HG03457 (cell line): ENCODE results near the gene PEX12.
"Not testable (repeated sequence)": the region's sequence is repeated elsewhere in the genome, so short reads cannot be mapped to it uniquely, and the experiment has no call there.

Experiments used
- ATAC-seq: cut with Tn5 transposase; IDR thresholded peaks from one replicate; pipeline ENCODE4 v1.9.1; 2021; ENCODE audit warnings: moderate number of reproducible peaks; ENCODE audit not compliant: unreplicated experiment

Gene PEX12

DNA sequence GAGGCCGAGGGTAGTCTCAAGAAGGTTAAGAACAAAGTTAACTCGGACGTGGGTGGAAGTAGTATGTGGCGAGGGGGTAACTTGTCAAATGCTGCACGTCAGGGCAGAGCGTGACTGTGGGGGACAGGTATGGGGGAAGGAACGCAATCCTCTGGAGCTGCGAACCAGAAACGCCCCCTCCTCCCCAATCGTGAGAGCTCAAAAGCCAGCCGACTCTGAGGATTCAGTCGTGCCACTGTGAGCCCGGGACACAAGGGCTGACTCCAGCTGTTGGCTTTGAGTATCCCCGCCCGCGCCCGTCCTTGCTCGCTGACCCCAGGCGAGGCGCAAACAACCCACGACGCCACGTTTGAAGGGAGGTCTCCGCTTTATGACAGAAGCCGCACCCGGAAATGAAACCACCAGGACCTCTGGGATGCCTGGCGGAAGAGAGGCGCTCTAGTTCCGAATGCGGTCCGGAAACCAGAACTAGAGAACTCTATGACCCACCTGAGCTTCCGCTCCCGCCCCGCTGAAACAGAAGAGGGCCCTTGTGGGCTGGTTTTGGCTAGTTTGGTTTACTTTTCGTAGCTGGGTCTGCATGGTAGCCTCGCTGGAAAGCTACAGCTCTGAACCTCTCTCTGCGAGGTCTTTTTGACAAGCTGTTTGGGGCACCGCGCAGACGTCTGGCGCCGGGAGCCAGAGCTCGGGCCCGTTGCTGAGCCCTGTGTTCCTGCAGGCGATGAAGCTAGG is at the start of gene PEX12:
PEX12 (minus strand) TSS at position 375 of the 732 bp plus-strand sequence. CDS start 550 bp downstream, outside the sequence.
- ATAC-seq, result peak; percentile 56

DNA sequence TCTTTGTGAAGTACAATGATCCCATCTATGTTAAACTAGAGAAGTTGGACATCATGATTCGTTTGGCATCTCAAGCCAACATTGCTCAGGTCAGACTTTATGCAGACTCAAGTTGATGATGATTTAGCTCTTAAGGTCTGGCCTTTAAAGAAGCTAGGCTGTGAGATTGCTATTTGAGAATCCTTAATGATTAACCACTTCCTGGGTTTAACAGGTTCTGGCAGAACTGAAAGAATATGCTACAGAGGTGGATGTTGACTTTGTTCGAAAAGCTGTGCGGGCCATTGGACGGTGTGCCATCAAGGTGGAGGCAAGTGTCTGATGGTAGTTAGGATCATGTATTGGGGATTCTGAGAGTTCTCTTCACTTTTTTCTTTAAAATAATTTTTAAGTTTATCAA is 49.0 kb upstream of the PEX12 start:
- no peak for ATAC-seq

DNA sequence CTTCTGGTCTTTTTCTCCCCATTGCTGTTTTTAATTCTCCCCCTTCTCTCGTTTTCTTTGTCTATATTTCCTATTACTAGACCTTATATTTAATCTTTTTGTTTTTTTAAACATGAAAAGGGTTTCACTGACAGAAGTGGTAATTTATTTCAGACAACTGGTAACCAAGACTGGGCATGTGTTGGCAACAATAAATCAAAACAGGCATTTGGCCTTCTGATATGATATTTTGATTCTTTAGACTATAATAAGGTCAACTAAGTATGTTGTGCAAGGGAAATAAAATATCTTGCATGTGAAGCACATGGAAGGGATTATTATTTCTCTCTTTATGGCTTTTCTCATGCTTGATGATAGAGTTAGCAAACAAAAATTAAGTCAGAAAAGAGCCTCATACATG is 43.4 kb upstream of the PEX12 start:
- no peak for ATAC-seq

DNA sequence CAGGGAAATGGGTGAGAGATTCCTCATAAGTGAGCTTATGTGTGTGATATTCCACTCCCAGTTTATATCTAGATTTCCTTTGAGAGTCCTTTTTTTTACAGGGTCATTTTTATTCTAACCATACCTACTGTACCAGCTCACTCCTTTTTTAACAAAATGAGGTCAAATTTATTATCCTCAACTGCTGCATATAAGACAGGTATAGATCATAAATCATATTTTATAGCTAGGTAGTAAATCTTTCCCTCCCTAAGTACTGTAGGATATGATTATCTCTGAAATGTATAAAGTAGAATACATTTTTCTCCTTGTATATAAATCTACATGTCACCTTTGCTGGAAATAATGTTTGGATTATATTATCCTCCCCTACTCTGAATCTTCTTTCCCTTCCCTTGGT is 40.3 kb upstream of the PEX12 start:
- no peak for ATAC-seq

DNA sequence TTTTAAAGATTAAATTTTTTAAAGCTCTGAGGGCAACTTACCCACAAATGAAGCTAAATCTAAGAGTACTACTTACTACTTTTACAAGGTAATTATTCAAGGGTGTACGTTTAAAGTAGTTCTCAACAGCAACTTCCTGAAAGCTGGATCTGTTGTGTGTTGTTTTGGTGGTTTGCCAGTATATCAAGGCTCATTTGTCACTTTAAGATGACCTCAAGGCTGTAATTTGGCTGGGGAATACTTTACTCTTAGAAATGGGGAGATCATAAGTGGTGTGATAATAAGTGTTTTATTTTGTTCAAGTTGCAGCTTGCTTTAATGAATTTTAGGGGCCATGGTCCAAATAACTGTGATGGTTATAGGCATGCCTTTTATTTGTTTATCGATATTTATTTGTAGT is 39.1 kb upstream of the PEX12 start:
- no peak for ATAC-seq

DNA sequence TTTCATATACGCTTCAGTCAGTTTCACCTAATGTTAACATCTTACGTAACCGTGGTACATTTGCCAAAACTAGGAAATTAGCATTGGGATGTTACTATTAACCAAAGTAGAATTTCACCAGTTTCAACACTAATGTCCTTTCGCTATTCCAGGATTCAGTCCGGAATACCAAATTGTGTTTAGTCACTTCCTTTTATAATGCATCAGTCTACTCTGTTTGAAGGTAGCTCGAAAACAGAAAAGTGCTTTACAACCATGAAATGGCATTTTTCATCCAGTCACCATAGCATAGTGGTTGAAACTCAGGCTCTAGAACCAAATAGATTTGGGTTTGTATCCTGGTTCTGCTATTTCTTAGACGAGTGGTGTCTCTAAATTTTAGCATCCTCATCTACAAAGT is 38.2 kb upstream of the PEX12 start:
- no peak for ATAC-seq

DNA sequence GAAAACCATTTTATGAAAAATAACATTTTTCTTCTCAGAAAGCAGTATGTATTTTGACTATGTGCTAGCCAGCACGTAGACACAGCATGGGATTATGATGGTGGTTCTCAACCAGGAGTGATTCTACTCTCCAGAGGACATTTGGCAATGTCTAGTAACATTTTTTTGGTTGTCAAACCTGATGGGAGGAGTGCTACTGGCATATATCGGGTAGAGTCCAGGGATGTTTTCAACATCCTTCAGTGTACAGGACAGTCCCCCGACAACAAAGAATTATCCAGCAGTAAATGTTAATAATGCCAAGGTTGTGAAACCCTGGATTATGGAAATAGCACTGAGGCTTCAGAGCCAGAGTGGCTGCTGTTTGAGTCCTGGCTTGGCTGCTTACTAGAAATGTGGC is 36.4 kb upstream of the PEX12 start:
- ATAC-seq, result no peak

DNA sequence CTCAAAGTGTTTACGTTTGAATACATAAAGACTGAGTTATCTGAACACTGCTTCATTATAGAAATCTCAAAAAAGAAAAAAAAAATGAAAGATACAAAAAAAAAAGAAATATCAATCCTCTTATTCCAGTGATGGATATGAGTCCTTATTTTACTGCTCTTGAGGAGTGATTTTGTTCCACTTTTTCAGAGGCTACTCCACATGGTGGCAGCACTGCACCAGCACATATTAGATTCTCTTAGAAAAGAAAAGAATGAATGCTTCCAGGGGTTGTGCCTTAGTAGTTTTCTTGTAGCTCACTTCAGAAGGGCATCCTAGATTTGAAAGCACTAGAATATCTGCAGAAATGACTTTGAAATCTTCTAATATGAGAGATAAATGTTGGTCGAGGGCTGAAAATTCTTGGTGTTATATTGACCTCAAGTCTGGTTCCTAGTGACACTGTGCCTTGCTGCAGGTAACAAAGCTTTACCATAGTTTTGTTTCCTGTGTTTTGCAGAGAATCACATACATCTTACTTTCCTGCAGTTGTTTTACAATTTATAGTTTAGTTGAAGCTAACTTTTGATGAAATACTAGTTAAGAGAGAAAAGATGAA is 34.7 kb upstream of the PEX12 start:
- no peak for ATAC-seq

DNA sequence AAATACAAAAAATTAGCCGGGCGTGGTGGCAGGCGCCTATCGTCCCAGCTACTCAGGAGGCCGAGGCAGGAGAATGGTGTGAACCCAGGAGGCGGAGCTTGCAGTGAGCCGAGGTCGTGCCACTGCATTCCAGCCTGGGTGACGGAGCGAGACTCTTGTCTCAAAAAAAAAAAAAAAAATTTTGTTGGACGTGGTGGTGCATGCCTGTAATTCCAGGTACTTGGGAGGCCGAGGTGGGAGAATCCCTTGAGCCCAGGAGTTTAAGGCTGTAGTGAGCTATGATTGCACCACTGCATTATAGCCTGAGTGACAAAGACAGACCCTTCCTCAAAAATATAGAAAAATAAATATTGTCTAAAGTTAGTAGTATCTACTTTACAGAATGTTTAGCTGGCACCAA is 32.4 kb upstream of the PEX12 start:
- not testable (repeated sequence) for ATAC-seq

DNA sequence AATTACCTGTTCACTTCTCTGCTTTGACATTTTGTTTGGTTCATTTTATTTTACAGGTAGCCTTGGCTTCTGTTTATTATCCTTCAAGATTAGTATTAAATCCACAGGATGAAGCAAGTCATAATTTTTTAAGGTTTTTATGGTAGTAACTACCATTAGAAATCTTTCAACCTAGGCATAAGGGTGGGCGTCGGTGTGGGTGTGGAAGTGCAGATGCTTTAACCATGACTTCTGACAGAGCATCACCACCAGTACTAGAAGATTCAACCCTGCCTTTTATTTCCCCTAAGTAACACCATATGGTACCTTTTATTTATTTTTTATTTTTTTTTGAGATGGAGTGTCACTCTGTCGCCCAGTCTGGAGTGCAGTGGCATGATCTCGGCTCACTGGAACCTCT is 31.5 kb upstream of the PEX12 start:
- no peak for ATAC-seq

DNA sequence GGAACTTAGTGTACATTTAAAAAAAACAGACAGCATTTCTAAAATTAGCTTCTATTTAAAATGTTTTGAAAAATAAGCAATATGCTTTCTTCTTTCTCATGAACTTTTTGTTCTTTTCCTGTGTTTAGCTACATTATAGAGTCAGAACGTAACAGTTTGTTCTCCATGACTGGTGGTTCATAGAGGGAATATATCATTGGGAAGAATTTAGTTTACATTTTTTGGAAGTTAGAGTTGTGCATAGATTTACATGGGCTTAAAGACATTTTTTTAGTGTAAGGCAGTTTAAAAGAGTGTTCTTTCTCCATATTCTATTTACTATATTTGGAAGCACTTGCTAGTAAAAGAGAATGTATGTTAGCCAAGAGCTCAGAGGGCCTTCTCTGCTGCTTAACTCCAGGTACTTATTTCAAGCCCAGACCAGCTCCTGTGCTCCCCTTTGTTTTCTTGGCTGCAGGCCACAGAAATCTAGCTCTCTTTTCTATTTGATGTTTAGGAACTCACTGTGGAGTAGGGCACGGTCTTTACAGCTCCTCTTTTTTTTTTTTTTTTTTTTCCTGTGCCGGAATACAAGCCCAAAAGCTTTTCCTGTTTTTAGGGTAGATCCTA is 29.0 kb upstream of the PEX12 start:
- ATAC-seq, result no peak

DNA sequence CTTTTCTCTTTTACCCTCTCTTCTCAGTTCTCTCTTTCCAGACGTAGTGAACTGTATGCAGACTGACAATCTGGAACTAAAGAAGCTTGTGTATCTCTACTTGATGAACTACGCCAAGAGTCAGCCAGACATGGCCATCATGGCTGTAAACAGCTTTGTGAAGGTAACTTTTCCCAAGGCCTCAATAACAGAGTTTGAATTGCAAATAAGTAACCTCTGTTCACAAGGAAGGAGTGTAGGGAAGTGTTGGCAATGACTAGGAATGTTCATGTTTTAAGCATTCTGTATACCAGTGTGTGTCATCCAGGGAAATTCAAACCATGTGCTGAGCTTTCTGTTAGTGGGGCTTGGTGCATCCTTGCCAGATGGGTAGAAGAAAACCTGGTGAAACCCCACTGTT is 27.3 kb upstream of the PEX12 start:
- no peak for ATAC-seq

DNA sequence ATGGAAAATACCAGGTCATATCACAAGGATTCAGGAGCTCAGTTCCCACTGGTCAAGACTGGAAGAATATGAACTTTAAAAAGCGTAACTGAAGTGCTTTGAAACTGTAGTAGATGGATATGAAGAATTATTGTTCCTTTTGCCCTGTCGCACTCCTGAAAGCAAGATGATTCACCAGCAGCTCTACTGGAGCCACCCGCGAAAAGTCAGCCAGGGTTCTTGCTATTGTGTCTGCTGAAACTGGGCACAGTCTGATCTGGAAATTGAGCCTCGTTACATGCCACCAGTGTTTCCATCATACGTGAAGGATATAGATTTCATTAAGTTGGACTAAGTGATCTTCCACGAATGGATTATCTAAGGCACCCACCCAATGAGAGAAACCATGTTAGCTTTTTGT is 25.3 kb upstream of the PEX12 start:
- no peak for ATAC-seq

DNA sequence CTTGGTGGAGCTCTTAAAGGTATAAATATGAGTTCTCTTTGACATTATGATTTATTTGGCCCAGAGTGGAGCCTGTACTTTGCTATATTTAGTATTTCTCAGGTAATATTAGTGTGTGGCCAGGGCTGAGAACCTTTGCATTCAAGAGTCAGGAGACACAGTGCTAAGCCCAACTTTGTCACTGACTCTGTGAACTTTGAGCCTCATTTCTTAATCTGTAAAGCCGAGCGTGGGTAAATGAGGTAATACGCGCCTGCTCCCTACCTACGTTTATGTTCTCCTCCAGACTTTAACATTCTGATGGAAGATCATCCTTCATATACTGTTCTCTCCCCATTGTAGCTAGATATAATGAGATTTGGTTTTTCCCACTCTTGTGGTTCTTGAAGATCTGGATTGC is 19.2 kb upstream of the PEX12 start:
- no peak for ATAC-seq

DNA sequence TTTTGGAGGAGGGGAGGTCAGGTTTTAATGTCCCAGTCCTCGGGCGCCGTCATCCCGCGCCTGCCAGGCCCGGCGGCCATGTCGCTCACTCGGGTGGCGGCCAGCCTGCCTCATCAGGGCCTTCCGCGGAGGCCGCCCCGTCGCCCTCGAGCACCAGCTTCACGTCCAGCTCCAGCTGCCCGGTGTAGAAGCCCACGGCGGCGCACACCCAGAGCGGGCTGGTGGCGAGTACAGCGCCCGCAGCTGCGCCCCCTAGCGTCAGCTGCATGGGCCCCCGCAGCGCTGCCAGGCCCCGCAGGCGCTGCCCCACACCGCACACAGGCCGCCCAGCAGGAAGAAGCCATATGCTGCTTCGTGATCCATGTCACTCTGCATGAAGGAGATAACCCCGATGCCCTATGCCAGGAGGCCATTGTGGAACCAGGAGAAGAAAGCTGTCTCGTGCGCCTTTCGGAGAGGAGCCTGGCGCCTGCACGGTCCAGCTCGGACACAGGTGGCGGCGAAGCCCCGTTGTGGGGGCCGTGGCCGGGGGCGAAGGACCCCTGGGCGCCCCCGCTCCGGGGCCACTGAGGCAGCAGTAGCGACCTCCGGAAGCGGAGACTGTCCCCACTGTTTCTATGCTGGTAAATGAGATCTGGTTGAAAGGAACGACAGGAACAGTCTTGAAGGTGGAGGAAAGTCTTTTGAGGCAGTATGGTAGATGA is 18.3 kb upstream of the PEX12 start:
- ATAC-seq, result no peak

DNA sequence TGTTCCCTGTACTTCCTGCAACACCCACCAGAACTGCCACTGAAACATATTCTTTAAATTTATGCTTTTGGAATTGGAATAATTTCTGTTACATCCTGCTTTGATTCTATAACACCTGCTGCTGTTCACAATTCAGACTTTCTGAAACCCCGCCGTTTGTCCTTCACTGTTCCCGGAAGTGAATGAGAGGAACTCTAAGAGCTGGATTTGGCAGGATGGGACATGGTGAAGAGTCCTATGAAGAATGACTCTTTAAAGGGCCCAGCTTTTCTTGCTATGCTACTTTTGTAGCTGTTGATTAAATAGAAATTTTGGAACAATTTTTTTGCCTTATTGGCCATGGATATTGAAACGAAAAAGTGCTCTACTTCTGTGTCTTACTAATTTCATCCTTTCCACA is 17.7 kb upstream of the PEX12 start:
- ATAC-seq, result no peak

DNA sequence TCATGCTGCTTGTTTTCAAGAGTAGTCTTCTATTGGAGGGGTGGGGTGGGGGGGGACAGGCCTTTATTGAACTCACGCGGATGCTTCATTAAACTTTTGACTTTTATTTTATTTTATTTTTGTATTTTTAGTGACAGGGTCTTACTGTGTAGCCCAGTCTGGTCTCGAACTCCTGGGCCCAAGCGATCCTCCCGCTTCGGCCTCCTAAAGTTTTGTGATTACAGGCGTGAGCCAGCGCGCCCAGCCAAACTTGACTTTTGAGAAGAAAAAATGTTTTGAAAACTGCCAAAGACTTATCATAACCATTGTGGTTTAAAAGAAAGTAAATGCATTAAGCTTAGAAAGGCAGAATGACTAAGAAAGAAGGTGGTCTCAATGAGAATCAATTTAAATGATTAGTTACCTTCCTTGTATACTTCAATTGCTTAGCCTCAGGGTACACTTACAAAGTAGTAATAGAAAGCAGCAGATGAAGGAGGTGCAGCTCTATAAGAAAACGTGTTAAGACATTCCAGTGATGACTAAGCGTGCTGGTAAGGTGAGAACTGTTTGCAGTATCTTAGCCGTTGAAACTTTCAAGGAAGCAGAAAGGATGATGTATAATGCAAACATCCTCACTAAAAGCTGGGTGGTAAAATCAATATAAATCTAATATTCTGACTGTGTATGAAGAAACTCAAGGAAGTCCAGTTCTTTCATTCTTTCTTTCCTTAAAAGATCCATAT is 10.0 kb upstream of the PEX12 start:
- ATAC-seq, result no peak

DNA sequence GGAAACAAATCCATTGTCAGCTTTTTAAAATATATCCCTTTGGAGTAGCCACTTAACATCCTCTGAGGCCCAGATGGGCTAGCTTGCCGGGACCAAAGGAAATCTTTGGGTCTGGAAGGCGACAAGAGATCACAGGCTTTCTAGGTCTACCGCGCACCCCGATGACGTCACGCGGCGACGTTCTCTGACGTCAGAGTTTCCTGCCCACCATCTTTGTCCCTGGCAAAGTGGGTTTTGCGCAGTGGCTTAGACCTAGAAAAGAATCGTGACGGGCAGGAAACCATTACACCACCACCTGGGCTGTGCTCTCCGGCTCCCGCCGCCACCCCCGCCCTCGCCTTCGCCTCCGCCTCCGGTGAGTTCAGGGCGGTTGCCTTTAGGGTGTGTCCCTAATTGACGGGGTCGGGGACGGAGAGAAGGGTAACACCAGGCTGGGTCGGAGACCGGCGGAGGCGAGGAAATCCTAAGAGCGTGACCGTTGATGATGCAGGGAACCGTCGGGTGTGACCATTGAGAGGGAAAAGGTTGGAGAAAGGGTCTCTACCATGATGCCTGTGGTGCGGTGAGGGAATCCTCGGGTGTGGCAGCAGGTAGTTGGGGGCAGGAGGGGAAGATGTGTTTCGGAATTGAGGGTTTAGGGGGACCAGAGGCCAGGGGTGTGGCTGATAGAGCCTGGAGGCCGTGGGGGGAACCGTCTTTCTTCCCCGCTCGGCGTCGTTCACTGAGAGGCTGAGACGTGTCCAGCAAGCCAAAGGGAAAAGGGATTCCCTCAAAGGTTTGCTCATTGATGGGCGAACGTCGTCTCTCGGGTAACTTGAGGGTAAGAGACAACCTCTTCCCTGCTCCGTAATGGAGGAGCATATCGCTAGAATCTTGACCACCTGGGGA is 8.9 kb upstream of the PEX12 start, which contains the start of gene AP2B1:
AP2B1 (plus strand) TSS at position 249 of the 888 bp plus-strand sequence. CDS start 6,709 bp downstream, outside the sequence.
- peak; percentile 68 for ATAC-seq

DNA sequence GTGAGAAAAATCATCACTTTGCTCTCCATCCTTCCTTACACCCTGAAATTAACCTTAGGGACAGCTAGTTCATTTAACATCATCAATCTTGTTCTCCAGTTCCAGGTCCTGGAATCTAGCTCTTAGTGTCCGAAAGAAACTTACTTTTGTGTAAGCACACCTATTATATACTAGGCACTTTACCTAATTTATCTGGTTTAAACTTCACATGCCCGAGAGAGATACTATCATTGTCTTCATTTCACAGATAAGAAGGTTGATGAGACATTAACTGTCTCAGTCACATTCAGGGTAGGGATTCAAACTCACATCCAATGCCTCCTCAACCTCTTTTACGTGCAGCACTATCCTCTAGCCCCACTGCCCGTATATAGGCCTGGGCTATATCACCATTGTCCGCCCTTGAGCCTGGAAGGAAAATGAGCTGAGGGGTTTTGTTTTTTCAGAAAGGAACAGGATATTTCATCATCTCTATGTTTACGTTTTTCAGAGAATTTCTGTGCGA is 8.2 kb upstream of the PEX12 start:
- no peak for ATAC-seq

DNA sequence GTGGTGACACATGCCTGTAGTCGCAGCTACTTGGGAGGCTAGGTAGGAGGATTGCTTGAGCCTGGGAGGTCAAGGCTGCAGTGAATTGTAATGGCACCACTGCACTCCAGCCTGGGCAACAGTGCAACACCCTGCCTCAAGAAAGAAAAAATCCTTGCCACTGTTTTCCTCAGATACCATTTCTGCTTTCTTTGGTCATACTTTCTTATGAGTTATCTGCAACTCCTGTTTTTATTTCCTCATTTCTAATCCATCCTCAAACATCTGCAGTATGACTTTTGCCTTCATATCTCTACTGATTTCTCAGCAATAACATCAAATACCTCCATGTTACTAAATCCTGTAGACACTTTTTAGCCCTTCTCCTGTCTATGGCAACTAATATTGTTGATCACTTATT is 5.7 kb upstream of the PEX12 start:
- no peak for ATAC-seq
